B cell (primary cell): Measurements from ENCODE around the gene SIGLEC10. TPM values are rescaled to one million over a fixed set of nuclear protein-coding genes. Genes with fewer than 3 reads are reported as not detected.
A peak's percentile ranks its signal among the peaks of the same experiment; 100 is the strongest.
"Not testable (repeated sequence)": the region's sequence is repeated elsewhere in the genome, so short reads cannot be mapped to it uniquely, and the experiment has no call there.

Experiments used
- ATAC-seq: fragments of 200-7000 bp; cut with Tn5 transposase; one replicate; pipeline ENCODE4 v1.10.0; 2021; ENCODE audit warnings: low read depth, mild to moderate bottlenecking, moderate number of reproducible peaks, moderate library complexity
- CTCF ChIA-PET: fragments of 350-600 bp; sonication (Branson Sonifier 250); formaldehyde crosslinking; loops from one replicate; lab custom pipeline; 2021; ENCODE audit warnings: antibody characterized with exemption, inconsistent platforms; lab: Charles Lee
- POLR2A ChIA-PET: fragments of 350-600 bp; sonication (Branson Sonifier 250); formaldehyde crosslinking; loops from one replicate; lab custom pipeline; 2021; ENCODE audit warnings: antibody characterized with exemption; lab: Charles Lee
- DNase-seq: peaks from one replicate; pipeline ENCODE4 v3.0.0; 2013
- H2AFZ ChIP-seq: 2 replicates; pipeline ENCODE4 v1.6.1; 2012; ENCODE audit warnings: mild to moderate bottlenecking, low read depth, low read length; ENCODE audit not compliant: insufficient read depth, poor library complexity, severe bottlenecking
- H3K27ac ChIP-seq, 2 donors: 1 replicate in 1 of 2; 2 replicates in 1 of 2; pipeline ENCODE4 v1.5.1; 2012 to 2013; ENCODE audit warnings: low read length in 2 of 2, mild to moderate bottlenecking in 2 of 2, moderate library complexity in 1 of 2
- H3K27me3 ChIP-seq, 4 experiments: fragments of 200-600 bp in 1 of 4; sonication (generic) in 1 of 4; replicated peaks in 1 of 4; 1 replicate in 2 of 4; 2 replicates in 2 of 4; pipeline versions ENCODE4 v1.6.1 to v1.7.0; 2013 to 2016; ENCODE audit warnings: low read length in 3 of 4, mild to moderate bottlenecking in 2 of 4, mixed read lengths in 1 of 4, moderate library complexity in 1 of 4; ENCODE audit not compliant: insufficient read depth in 4 of 4, control insufficient read depth in 3 of 4; ENCODE audit errors: control extremely low read depth in 1 of 4
- H3K36me3 ChIP-seq, 2 experiments: replicated peaks in 1 of 2; 1 replicate in 1 of 2; 2 replicates in 1 of 2; pipeline versions ENCODE4 v1.6.1 to v1.7.1; 2013; ENCODE audit warnings: low read length in 1 of 2; ENCODE audit not compliant: insufficient read depth in 2 of 2, control insufficient read depth in 1 of 2; ENCODE audit errors: control extremely low read depth in 1 of 2, extremely low read depth in 1 of 2
- H3K4me1 ChIP-seq, 2 donors: fragments of 200-600 bp in 1 of 2; sonication (generic) in 1 of 2; 1 replicate in 1 of 2; 2 replicates in 1 of 2; pipeline versions ENCODE4 v1.5.1 to v1.6.1; 2013 to 2017; ENCODE audit warnings: low read length in 2 of 2; ENCODE audit not compliant: control insufficient read depth in 2 of 2, insufficient read depth in 2 of 2
- H3K4me2 ChIP-seq: replicated peaks from 2 replicates; pipeline ENCODE3; 2012; ENCODE audit warnings: mild to moderate bottlenecking, low read depth, low read length; ENCODE audit not compliant: poor library complexity, severe bottlenecking
- H3K4me3 ChIP-seq, 5 experiments: fragments of 200-600 bp in 1 of 5; sonication (generic) in 1 of 5; 1 replicate in 3 of 5; 2 replicates in 2 of 5; pipeline versions ENCODE4 v1.5.1 to v1.7.0; 2011 to 2016; ENCODE audit warnings: low read length in 4 of 5, mild to moderate bottlenecking in 4 of 5, low read depth in 2 of 5, control low read depth in 1 of 5, moderate library complexity in 1 of 5; ENCODE audit not compliant: insufficient read depth in 1 of 5; ENCODE audit errors: control extremely low read depth in 1 of 5, extremely low read depth in 1 of 5
- H3K79me2 ChIP-seq: fragments of 200-600 bp; sonication (generic); one replicate; pipeline ENCODE4 v1.6.0; 2016; ENCODE audit warnings: low read length; ENCODE audit not compliant: control insufficient read depth, insufficient read depth
- H3K9ac ChIP-seq: fragments of 200-600 bp; sonication (generic); 2 replicates; pipeline ENCODE4 v1.6.1; 2017; ENCODE audit warnings: mild to moderate bottlenecking, low read length, moderate library complexity
- H3K9me3 ChIP-seq, 3 donors: one replicate each; pipeline versions ENCODE4 v1.6.1 to v1.7.1; 2013; ENCODE audit warnings: low read length in 2 of 3; ENCODE audit not compliant: control insufficient read depth in 2 of 3, insufficient read depth in 1 of 3; ENCODE audit errors: control extremely low read depth in 1 of 3
- H4K20me1 ChIP-seq: 2 replicates; pipeline ENCODE4 v1.6.0; 2012; ENCODE audit warnings: mild to moderate bottlenecking, low read length; ENCODE audit not compliant: insufficient read depth, control insufficient read depth, poor library complexity, severe bottlenecking
- H3K27ac Mint-ChIP-seq: one replicate; pipeline ENCODE4 v1.8.0; 2021; ENCODE audit warnings: mixed read lengths
- H3K27me3 Mint-ChIP-seq: one replicate; pipeline ENCODE4 v1.8.0; 2021; ENCODE audit warnings: mixed read lengths
- H3K4me1 Mint-ChIP-seq: one replicate; pipeline ENCODE4 v1.8.0; 2021; ENCODE audit warnings: mixed read lengths
- H3K4me3 Mint-ChIP-seq: one replicate; pipeline ENCODE4 v1.8.0; 2021; ENCODE audit warnings: mixed read lengths
- H3K9me3 Mint-ChIP-seq: one replicate; pipeline ENCODE4 v1.8.0; 2022; ENCODE audit warnings: mixed read lengths; ENCODE audit not compliant: insufficient read depth
- EZH2 ChIP-seq: IDR thresholded peaks from 2 replicates; pipeline ENCODE4 v1.6.1; 2012; ENCODE audit warnings: borderline replicate concordance, low read depth, mild to moderate bottlenecking, moderate library complexity, low read length; ENCODE audit not compliant: insufficient read depth, poor library complexity, severe bottlenecking
- WGBS: methylation state at CpG from one replicate; pipeline ENCODE4 v1.1.5; 2013; ENCODE audit warnings: missing lambda C conversion rate; ENCODE audit not compliant: insufficient coverage; 5-methylcytosine and 5-hydroxymethylcytosine counted together
- intact Hi-C: fragments of 100-400 bp; cut with micrococcal nuclease; formaldehyde crosslinking; loops from one replicate; pipeline ENCODE4 v1.10.0; 2022
- polyA plus RNA-seq: library from polyadenylated mRNA; depleted of rRNA; stranded (reverse); fragments of >200 nt; gene quantifications from 2 replicates; pipeline ENCODE4 v1.2.3, GENCODE V29; 2012
- total RNA-seq, 2 donors: library from RNA; stranded (reverse); fragments of 120-200 nt in 1 of 2; gene quantifications; 1 replicate in 1 of 2; 2 replicates in 1 of 2; pipeline versions ENCODE4 v1.2.3 to v1.2.4, GENCODE V29; 2013 to 2022
- TF ChIP-seq, protein P1 (sequence below): fragments of 200-600 bp; IDR thresholded peaks from one replicate; pipeline ENCODE4 v1.8.0; 2022; ENCODE audit warnings: antibody characterized with exemption, mild to moderate bottlenecking

SIGLEC10 gene
- total and polyA plus RNA-seq, 2 donors (not counting 1 experiment from before 2014, with no cell fraction given), result 49.1 to 87.6 TPM

DNA sequence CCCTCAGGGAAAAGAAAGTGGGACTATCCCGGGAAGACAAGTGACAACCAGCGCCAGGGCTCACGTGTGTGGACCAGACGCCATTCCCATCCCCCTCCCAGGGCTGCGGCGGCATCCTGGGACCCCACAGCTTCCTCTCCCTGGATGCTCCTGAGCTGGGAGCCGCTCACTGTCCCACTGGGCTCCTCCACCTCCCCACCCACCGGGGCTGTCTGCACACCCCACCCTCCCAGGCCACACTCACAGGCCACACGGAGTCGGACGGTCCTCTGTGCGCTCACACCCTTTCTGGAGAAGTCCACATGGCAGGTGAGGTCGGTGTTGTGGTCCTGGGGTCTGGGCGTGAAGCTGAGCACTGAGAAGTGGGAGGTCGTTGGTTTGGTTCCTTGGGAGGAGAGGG, 1.0 kb downstream of the SIGLEC10 start:
- H3K4me1 ChIP-seq, result peaks cover 26 to 46% of the 10 kb centered on the region in 2 donors
- H3K79me2 ChIP-seq, result peaks cover 21% of the 10 kb centered on the region
- Mint-ChIP-seq H3K4me1 (peaks cover 49% of the 10 kb centered on the region), H3K27ac (peak overlapping the region; percentile 99), H3K4me3 (peak overlapping the region; percentile 99)
- ChIA-PET POLR2A (interaction anchor here (1.8 kb wide), 2 partner anchors 8 to 49 kb away, joined by 12 to 14 read pairs; no protein-coding TSS in a partner anchor), CTCF (interaction anchor here (0.7 to 6.6 kb wide), 9 partner anchors 9 to 245 kb away, joined by 3 to 112 read pairs (median 15); no protein-coding TSS in a partner anchor)
- not testable (repeated sequence) for DNase-seq, ATAC-seq, H3K27me3 Mint-ChIP-seq, H3K27me3 ChIP-seq, H3K9me3 ChIP-seq, H4K20me1 ChIP-seq, H3K9me3 Mint-ChIP-seq
- H3K9ac ChIP-seq, result peak overlapping the region; percentile 81
- H3K4me3 ChIP-seq, result peak overlapping the region in 4 of 5 experiments; percentile 67 to 80 (median 72)
- H3K27ac ChIP-seq, result peak overlapping the region; percentile 85 to 86
- peaks cover 2 to 32% of the 10 kb centered on the region in 2 experiments for H3K36me3 ChIP-seq
- peak overlapping the region; percentile 77 for H3K4me2 ChIP-seq
- WGBS, result 62% methylated on average over 2 of the region's 15 CpGs
- intact Hi-C loops, result loop anchor here (5.0 to 10.0 kb wide), 2 partner anchors 116 to 138 kb away; partner anchors contain the start of gene SIGLEC6
- H2AFZ ChIP-seq, result peak overlapping the region; percentile 89

DNA sequence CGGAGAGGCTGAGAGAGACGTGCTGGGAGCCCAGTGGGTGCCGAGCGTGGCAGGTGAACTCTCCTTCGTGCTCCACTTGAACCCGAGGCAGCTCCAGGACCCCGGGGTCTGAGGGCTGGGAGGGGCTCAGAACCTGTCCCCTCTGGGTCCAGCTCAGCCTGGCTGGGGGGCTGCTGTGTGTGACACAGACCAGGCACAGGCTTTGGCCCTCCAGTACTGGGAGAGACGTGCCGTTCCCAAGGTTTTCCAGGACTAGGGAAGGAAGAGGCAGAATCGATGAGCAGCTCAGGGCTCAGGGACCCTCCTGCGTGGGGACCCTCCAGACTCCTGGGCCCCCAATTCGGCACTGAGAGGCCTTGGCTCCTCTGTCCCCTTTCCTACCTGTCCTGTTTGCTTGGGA, 2.3 kb downstream of the SIGLEC10 start:
- intact Hi-C loops, result loop anchor here (5.0 to 10.0 kb wide), 2 partner anchors 117 to 140 kb away; partner anchors contain the start of gene SIGLEC6
- peaks cover 4 to 39% of the 10 kb centered on the region in 2 experiments for H3K36me3 ChIP-seq
- H3K9ac ChIP-seq, result no peak overlapping the region
- no peaks in the 10 kb centered on the region for H3K9me3 ChIP-seq
- 97% methylated on average over 12 of the region's 12 CpGs for WGBS
- ATAC-seq (no peak), DNase-seq (no peak)
- H3K4me1 Mint-ChIP-seq, result peaks cover 47% of the 10 kb centered on the region
- H2AFZ ChIP-seq, result no peak overlapping the region
- peaks cover 21 to 38% of the 10 kb centered on the region in 2 donors for H3K4me1 ChIP-seq
- no peak overlapping the region for H3K4me3 Mint-ChIP-seq
- no peak overlapping the region for H3K4me3 ChIP-seq
- no peak for TF ChIP-seq EZH2
- TF ChIP-seq, protein P1, sequence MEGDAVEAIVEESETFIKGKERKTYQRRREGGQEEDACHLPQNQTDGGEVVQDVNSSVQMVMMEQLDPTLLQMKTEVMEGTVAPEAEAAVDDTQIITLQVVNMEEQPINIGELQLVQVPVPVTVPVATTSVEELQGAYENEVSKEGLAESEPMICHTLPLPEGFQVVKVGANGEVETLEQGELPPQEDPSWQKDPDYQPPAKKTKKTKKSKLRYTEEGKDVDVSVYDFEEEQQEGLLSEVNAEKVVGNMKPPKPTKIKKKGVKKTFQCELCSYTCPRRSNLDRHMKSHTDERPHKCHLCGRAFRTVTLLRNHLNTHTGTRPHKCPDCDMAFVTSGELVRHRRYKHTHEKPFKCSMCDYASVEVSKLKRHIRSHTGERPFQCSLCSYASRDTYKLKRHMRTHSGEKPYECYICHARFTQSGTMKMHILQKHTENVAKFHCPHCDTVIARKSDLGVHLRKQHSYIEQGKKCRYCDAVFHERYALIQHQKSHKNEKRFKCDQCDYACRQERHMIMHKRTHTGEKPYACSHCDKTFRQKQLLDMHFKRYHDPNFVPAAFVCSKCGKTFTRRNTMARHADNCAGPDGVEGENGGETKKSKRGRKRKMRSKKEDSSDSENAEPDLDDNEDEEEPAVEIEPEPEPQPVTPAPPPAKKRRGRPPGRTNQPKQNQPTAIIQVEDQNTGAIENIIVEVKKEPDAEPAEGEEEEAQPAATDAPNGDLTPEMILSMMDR, result no peak
- H3K79me2 ChIP-seq, result peaks cover 21% of the 10 kb centered on the region
- H3K27me3 Mint-ChIP-seq, result no peaks in the 10 kb centered on the region
- H3K4me2 ChIP-seq, result no peak overlapping the region
- H4K20me1 ChIP-seq, result no peaks in the 10 kb centered on the region
- no peak overlapping the region for H3K27ac ChIP-seq
- H3K9me3 Mint-ChIP-seq, result no peaks in the 10 kb centered on the region
- no peaks in the 10 kb centered on the region for H3K27me3 ChIP-seq
- CTCF ChIA-PET, result interaction anchor here (1.0 kb wide), 1 partner anchor 21 kb away, joined by 3 read pairs; no protein-coding TSS in a partner anchor
- POLR2A ChIA-PET, result interaction anchor here (0.7 kb wide), 1 partner anchor 157 kb away, joined by 3 read pairs; no protein-coding TSS in a partner anchor
- H3K27ac Mint-ChIP-seq, result no peak overlapping the region
